ENCODE measurements around the gene SBSN.
"Not testable (repeated sequence)": the region's sequence is repeated elsewhere in the genome, so short reads cannot be mapped to it uniquely, and the experiment has no call there.

Gene SBSN

DNA sequence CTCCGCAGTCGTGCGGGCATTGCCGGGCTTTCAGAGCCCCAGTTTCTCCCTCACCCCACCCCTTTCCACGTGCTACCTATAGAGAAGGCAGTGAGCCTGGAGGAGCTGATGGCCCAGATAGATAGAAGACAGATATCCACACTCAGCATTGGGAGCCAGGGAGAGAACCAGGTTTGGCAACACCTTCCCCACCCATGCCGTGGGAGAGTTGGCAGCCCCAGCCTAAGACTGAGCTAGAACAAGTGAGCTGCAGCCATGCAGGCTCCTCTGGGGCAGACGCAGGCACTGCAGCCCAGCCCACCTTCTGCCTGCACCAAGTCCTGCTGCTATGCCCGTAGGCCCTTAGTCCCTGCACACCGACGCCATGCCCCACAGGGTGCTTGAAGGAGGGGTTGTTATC, 27.5 kb downstream of the SBSN start:
- DNase-seq, result no peak

DNA sequence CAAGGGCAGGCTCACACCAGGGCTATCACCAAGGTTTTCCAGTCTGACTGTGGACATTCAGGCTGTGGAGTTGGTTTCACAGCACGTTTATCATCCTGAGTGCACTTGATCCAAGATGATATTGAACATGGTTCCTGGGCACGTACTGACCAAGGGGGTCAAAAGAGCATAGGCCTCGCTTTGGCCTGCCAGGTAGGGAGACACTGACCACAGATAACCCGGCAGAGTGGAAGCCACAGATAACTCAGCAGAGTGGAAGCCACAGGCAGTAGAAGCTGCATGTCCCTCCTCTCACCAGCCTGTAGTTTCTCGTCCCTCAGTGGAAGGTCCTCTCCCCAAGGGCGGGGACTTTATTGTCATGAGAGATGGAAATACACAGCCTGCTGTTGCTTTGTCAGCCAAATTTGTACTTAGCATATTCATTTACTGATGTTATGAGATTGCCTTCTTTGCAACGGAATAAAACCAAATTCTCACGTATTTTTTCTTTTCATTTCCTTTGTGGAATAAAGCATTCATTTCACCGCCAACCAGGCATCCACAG, 29.1 kb downstream of the SBSN start:
- DNase-seq, result no peak

DNA sequence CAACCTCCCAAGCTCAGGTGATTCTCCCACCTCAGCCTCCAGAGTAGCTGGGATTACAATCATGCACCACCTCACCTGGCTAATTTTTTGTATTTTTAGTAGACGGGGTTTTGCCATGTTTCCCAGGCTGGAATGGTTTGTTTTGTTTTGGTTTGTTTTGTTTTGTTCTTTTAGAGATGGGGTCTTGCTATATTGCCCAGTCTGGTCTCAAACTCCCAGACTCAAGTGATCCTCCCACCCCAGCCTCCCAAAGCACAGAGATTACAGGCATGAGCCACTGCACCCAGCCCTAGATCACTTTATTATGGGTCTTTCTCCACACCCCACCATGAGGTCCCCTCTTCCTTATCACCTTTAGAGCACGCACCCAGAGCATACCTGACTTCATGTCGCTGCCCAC, 29.9 kb downstream of the SBSN start:
- no peak for DNase-seq

DNA sequence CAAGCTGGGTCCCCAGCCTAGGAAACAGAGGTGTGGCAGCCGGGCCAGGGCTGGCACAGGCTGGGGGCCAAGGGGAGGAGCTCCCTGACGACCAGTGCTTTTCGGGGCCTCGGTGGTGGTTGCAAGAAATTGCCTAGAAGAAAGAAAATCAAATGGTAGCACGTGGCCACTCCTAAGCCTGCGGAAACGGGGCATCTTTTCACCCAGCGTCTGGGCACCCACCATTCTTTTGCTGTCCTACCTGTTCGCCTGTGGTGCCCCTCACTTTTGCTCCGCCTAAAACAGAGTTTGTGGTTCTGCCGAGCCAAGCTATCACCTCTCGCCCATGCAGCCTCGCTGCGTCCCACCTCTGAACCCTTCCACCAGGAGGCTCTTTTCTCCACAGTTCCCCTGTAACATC, 30.7 kb downstream of the SBSN start:
- no peak for DNase-seq

DNA sequence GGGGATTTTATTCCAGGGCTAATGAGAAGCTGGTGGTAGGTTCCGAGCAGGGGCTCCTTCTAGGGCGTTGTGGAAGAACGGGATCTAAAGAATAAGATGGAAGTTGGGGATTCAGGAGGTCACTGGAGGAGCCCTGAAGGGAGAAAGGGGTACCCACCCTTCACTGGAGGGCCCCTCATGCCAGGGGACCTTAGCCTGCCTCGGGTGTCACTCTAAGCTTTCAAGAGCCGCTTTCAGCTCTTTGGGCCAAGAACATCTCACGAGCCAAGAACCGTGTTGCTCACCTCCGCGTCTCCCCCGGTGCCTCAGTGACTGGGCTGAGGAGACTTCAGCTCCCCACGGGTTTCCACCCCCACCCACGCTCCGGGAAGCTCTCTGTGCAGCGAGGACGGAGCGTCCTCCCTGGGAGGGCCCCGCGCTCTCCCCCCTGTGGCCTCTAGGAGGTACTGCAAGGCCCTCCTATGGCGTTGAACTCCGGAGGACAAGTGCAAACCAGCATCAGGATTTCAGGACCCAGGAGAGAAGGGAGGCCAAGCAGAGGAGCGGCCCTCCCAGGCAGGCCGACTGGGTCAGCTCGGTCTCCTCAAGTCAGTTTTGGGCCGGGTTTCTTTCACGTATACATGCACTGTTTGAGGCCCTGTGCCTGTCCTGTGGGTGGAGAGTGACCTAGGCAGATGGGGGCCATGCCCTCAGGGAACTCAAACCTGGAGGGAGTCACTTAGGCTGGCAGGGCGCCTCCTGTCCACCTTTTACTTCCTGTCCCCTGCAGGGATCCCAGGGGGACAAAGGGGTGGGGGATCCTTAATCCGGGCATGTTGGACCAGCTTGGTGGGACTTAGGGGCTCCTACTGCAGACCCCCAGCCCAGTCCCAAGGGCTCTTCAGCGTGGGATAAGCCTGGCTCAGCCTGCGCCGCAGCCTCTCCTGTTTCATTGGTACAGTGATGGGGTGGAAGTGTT, 32.7 kb downstream of the SBSN start:
- peak; percentile 25 for DNase-seq

DNA sequence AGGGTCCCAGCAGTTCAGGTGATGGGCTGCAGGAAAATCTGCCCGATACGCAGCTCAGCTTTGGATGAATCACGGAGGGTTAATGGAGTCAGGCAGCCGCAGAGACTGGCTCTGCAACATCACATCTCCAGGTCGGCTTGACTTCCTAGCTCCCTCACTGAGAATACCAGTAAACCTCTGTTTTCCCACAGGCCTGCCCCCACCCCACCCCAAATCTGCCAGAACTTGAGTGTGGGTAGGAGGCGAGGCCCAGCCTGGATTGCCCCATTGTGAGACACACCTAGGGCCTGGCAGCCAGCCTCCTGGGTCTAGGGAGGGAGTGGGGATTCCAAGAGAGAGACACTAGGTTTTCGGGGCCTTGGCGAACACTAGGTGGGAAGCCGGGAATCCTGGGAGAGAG, 34.1 kb downstream of the SBSN start:
- no peak for DNase-seq

DNA sequence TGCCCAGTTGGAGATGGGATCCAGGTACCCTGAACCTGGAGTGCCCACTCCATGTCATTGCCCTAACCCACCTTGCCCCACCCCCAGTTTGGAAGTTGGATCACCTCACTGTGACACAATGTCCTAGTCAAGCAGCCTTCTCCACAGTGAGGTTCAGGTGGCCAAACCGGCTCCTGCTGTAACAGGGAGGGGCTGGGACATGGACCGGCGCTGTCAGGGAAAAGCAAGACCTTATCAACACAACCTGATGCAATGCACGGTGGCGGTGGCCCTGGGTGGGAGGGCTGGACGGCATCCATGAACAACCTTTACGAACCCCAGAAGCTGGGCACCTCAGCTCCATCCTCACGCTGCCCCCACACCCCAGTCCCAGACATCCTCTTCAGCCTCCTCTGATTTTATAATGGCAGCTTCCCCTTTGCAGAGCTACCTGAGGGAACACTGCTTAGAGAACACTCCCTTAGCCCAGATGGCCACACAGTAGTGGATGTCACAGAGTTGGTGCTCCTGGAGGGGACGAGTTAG, 36.2 kb downstream of the SBSN start:
- no peak for DNase-seq

DNA sequence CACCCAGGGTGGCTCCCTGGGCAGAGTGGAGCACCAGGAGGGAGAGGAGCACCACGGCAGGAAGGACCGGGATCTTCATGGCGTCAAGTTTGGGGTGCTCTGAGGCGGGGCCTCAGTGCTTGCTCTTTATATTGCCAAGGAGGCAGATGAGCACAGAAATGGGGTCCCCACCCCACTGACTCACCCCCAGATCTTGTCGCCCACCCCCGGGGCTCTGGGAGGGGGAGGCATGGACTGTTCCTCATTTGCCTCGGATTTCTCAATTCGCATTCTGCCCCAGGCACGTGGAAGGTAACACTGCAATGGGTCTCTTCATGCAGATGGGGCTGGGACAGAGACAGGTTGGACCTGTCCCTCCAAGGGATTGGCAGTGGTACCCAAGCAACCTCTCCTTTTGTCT, 37.7 kb downstream of the SBSN start, which contains the start of gene KRTDAP:
Gene KRTDAP, minus strand, starts transcription at position 101 of the 400 bp plus-strand sequence. Its CDS starts 22 bp downstream, at position 79.
- DNase-seq, result no peak

DNA sequence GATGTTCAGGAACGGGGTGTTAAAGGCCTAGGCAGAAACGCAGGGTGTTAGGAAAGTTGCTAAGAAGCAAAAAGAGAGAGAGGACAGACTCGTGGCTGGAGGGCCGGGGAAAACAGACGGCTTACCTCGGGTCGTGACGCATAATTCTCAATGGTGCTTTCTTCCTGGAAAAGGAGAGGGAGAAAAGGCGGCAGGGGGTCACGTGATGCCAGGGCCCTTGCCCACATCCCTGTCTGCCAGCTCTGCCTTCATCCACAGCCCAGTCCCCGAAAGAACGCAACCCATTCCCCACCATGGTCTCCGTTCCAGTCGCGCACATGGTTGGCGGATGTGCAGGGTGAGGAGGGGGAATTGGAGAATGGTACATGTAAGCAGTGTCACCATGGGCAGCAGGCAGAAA, 39.4 kb downstream of the SBSN start:
- no peak for DNase-seq

DNA sequence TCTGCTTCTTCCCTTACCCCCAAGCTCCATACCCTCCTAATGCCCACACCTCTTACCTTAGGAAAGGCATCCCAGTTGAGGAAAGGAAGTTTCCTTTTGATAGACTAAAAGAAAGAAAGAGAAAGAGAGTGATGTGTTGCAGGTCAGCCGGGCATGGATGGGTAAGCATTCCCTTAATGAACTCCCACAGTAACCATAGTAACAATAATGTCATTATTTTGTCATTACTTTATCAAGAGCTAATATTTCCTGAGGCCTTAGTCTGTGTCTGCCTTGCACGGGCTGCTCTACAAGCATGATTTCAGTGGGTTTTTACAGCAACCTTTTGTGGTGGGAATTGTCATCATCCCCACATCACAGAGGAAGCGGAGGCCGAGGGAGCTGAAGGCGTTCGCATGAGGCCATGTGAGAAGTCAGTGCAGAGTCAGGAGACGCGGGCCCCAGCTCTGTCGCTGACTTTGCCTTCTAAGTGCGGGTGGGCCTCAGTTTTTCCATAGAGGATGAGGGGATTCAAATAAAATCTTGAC, 40.4 kb downstream of the SBSN start:
- DNase-seq, result no peak

DNA sequence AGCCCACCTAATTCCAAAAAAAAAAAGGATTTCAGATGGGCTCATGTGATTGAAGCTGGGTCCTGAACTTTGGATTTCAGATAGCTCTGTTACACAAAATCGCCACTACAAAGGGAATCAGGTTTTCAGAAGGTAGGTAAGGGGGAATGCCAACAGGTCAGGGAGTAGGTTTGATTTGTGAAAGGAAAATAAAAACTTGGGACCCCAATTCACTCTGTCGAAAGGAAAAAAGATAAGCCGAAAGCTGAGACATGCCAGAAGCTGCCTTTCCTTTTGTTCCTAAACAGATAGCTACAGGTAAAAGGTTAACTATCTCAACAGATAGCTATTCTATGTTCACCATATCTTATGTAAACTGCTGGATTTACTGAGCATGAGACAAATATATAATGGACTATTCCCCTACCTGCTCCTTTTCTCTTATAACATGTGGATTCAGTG, 41.8 kb downstream of the SBSN start:
- DNase-seq, result no peak

DNA sequence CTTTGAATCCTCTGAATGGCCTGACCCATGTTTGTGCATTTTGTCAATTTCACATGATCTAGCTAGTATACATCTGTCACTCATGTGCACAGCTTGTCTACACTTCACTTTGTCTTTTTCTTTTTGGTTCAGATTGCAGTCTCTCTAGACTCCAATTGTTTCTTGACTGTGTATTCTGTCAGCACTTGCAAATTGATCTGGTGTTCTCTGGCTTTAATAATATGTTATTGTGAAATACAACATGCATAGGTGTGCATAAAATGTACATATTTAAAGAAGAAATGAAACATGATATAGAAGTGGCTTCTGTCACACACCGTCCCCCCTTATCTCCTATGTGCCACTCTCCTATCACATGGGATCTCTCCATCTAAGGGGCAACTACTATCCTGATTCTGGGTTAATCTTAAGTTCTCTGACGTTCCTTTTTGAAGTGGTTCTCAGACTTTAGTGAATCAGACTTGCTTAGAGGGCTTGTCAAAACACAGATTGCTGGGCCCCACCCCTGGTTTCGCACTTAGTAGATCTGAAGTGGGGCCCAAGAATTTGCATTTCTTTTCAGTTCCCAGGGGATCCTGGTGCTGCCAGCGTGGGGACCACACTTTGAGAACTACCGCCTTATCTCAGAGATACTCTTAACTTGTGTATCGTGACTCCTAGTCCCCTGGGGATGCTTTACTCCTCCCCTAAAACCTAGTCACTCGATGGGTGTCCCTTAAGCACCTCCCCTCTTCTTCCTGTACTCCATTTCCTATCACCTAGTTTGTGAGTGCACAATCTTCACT, 43.7 kb downstream of the SBSN start:
- DNase-seq, result no peak

DNA sequence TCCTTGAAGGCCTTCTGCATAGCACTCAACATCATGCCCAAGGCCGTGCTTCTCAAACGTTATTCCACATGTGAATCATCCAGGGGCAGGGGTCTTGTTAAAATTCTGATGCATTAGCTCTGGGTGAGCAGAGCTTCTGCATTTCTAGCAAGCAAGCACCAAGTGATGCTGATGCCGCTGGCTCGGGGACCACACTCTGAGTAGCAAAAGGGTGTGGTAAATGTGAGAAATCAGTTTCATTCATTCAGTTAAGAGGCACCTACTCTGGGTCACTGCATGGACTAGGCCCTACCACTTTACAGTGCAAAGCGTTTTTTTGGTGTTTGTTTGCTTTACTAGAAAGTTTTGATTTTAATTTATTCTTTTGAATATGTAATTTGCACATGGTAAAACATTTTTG, 45.0 kb downstream of the SBSN start:
- DNase-seq, result no peak

DNA sequence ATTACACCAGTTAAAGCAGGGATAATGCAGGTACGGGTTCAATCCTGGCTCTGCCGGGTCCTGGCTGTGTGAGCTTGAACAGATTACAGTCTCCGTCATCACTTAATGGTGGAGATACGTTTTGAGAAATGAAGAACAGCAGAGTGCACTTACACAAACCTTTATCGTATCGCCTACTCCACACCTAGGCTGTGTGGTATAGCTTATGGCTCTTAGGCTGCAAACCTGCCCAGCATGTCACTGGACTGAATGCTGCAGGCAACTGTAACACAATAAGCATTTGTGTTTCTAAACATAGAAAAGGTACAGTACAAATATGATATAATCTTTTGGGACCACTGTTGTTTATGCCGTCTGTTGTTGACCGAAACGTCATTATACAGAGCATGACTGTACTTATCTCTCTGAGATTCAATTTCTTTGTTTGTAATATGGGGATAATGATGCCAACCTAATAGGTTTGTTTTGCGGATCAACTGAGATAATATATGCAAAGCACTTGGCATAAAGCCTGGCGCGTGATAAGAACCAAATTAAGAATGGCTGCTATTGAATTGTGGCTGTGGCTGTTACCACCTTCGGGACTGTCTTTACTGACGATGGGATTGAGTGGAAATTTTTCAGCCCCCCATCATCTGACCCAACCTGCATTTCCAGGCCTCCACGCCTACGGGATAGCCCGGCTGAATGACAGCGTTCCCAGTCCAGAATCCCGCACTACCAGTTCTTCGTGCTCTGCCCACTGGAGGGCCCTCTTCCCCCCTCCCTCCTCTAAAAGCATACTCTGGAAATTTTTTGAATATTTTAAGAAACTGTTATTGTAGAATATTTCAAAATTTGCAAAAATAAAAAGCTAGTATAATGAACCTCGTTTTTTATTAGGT, 49.1 kb downstream of the SBSN start:
- peak; percentile 64 for DNase-seq

DNA sequence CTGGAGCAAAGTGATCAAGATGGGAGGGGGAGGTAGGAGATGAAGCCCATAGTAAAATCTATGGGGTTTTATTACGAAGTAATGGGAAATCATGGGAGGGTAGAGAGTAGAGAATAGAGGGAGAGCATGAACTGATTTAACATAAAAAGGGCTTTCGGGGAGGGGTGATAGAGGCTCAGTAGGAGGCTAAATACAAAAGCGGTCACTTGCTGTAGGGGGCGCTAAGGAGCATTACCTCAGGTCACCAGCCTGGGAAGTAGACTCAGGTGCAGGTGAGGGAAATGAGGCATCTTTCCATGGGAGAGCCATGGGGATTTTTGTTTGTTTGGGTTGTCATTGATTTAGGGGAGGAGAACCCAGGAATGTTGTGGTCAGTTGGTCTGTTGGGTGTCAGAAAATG, 52.0 kb downstream of the SBSN start:
- no peak for DNase-seq

DNA sequence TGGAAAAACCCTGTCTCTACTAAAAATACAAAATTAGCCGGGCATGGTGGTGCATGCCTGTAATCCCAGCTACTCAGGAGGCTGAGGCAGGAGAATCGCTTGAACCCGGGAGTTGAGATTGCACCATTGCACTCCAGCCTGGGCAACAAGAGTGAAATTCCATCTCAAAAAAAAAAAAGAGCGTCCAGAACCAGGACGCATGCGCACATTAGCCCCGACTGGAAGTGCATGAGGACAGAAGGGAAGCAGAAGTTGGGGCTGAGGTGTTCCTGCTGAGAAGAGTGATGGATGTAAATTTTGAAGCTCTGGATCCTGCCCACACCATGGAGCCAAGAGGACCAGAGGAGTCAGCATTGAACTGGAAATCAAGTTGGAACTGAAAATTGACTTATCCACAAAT, 53.5 kb downstream of the SBSN start:
- DNase-seq, result not testable (repeated sequence)

DNA sequence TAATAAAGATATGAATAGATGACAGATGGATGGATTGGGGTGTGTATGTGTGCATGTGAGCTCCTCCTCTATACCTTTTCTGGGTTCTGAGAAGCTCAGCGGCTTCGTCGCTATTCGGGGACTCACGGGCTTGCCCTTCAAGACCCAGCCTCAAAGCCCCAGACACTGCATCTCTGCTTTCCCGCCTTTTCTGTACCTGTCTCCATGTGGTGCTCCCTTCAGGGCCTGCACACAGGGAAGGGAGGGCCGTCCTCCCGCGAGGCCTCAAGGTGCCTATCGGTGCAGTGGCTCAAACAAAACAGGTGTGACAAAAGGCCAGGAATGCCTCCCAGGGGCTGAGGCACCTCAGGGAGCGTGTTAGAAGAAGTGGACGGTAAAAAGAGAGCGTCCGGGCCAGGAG, 54.0 kb downstream of the SBSN start:
- DNase-seq, result no peak

Data from NCI-H1436 (cell line).